SKM-1 (cell line): ENCODE measurements around the gene ICA1.
"Not testable (repeated sequence)": the region's sequence is repeated elsewhere in the genome, so short reads cannot be mapped to it uniquely, and the experiment has no call there.

Experiments used
- DNase-seq: peaks from one replicate; lab custom pipeline; 2025; ENCODE audit not compliant: unreplicated experiment; lab: John Stamatoyannopoulos, UW

ICA1 gene

GRCh38 chr7:8261711-8262695, at the start of gene ICA1:
TSS of gene ICA1 (minus strand) at chr7:8262167. CDS start at chr7:8235926, 26,241 bp downstream.
- DNase-seq, result peak; percentile 54

- no peak for DNase-seq
Measured at GRCh38 chr7:8310876-8311275, 48.9 kb upstream of the ICA1 start.

- no peak for DNase-seq
Measured at GRCh38 chr7:8305625-8306388, 43.8 kb upstream of the ICA1 start.

GRCh38 chr7:8305104-8305503, 43.1 kb upstream of the ICA1 start:
- DNase-seq, result no peak

GRCh38 chr7:8303904-8304528, 42.0 kb upstream of the ICA1 start:
- no peak for DNase-seq

- not testable (repeated sequence) for DNase-seq
Measured at GRCh38 chr7:8297023-8297422, 35.1 kb upstream of the ICA1 start.

GRCh38 chr7:8296362-8296659, 34.3 kb upstream of the ICA1 start:
- DNase-seq, result no peak

- DNase-seq, result peak; percentile 61
Measured at GRCh38 chr7:8295638-8296361, 33.8 kb upstream of the ICA1 start.

- DNase-seq, result no peak
Measured at GRCh38 chr7:8291397-8292141, 29.6 kb upstream of the ICA1 start.

- no peak for DNase-seq
Measured at GRCh38 chr7:8290645-8291308, 28.8 kb upstream of the ICA1 start.

GRCh38 chr7:8286118-8286517, 24.2 kb upstream of the ICA1 start:
- DNase-seq, result no peak

- DNase-seq, result no peak
Measured at GRCh38 chr7:8285155-8285554, 23.2 kb upstream of the ICA1 start.

GRCh38 chr7:8284606-8285005, 22.6 kb upstream of the ICA1 start:
- no peak for DNase-seq

GRCh38 chr7:8283968-8284367, 22.0 kb upstream of the ICA1 start:
- DNase-seq, result no peak

GRCh38 chr7:8282871-8283270, 20.9 kb upstream of the ICA1 start:
- DNase-seq, result no peak

GRCh38 chr7:8282162-8282561, 20.2 kb upstream of the ICA1 start:
- DNase-seq, result no peak

- DNase-seq, result no peak
Measured at GRCh38 chr7:8278183-8278582, 16.2 kb upstream of the ICA1 start.

GRCh38 chr7:8277394-8277982, 15.5 kb upstream of the ICA1 start:
- DNase-seq, result no peak

- DNase-seq, result no peak
Measured at GRCh38 chr7:8274589-8274988, 12.6 kb upstream of the ICA1 start.
